NOMO-1 treated with dmso at 0.1 percent for 144 hours (cell line): Measurements from ENCODE around the gene DCTPP1.
"Not testable (repeated sequence)": the region's sequence is repeated elsewhere in the genome, so short reads cannot be mapped to it uniquely, and the experiment has no call there.

Experiments used
- DNase-seq: peaks from one replicate; lab custom pipeline; 2025; ENCODE audit not compliant: unreplicated experiment; lab: John Stamatoyannopoulos, UW

DCTPP1 gene

DNA sequence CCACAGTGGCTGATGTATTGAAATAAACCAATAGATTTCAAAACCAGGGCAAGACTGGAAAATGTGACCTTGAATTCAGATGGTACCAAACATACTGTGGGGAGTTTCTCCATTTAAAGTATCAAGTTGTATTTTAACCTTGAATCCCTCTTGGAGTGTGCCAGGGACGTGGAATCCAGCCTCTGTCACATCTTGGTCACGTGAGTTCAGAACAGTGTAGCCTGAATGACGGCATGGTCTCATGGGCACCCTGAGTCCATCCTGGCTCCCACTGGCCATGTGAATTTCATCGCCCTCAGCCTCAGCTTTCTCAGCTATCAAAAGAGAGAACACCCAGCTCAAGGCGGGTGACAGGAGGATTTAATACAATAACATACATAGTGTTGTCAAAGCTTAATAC, 15.7 kb downstream of the DCTPP1 start:
- no peak for DNase-seq

DNA sequence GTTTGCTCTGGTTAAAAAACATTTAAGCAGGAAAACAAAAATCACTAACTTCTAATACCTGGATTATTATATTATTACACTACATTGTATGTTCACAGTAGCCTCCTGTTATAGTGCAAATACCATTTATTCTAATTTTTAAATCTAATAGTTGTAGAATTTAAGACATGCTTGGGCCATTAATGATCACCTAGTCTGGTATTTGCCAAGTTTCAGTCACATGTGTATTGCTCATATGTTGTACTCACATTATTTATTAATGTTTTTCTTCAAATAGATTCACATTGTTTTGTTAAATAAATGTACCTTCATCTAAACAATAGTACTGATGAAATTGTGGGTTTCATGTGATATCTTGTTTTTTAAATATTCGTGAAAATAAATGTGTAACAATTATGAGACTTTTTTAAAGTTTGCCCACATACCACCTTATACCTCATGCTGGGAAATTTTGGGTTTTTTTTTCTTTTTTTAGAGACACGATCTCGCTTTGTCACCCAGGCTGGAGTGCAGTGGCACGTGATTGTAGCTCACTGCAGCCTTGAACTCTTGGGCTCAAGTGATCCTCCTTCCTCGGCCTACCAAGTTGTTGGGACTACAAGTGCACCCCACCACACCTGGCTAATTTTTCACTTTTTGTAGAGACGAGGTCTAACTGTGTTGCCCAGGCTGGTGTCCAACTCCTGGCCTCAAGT, 16.6 kb downstream of the DCTPP1 start:
- no peak for DNase-seq

DNA sequence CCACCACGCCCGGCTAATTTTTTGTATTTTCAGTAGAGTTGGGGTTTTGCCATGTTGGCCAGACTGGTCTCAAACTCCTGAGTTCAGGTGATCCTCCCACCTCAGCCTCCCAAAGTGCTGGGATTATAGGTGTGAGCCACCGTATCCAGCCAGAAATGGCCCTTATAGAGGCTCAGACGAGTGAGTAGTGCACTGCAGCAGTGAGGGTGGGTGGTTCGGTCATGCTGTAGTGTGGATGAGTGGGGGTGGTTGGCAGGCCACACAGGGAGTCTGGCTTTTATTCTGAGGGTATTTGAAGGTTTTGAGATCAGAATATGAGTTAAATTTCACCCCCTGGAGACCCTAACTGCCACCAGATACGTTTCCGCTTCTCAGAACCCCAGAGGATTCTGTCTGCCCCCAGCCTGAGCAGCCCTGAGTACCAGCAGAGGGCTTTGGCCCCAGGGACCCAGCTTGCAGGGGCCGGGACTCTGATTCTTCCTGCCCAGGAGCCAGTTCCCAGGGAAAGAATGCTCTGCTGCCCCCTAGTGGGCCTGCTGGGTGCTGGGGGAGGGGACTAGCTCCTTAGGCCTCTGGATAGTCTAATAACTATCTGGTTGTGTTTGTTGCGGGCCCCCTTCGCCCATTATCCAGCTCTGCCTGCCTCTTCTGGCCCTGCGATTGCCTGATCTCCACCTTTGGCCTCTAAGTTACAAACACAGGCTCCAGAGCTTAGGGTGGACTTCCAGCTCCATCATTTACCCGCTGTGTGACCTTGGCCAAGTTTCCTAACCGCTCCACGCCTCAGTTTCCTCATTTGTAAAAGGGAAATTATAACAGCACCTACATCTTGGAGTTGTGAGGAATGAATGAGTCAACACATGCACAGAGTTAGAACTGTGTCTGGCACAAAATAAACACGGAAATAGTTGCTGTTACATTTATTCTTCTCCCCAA, 20.4 kb downstream of the DCTPP1 start:
- peak; percentile 73 for DNase-seq

DNA sequence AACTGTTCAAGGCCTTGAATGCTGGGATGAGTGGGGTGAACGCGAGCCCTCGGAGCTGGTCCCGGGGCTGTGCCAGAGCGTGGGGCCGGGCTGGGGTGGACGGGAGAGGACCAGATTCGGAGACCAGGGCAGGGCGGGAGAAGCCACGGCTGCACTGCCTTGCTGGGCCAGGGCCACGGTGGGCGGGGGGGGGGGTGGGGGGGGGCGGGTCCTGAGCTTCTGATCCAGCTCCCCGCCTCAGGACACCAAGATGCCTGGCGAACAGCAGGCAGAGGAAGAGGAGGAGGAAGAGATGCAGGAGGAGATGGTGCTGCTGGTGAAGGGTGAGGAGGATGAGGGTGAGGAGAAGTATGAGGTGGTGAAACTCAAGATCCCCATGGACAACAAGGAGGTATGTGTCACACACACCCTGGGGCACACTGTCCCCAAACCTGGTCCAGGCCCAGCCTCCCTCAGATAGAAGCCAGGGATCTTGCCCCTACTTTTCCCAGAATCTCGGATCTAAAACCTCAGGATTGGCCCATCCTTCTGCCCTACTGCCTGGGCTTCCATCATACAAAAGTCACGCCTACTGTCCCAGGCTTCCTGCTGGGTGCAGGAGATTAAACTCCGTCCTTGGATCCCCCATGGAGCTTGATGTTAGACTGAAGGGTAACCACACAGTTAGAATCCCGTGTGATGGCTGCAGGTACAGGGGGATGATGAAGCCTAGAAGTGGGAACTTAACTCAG, 21.9 kb downstream of the DCTPP1 start:
- no peak for DNase-seq

DNA sequence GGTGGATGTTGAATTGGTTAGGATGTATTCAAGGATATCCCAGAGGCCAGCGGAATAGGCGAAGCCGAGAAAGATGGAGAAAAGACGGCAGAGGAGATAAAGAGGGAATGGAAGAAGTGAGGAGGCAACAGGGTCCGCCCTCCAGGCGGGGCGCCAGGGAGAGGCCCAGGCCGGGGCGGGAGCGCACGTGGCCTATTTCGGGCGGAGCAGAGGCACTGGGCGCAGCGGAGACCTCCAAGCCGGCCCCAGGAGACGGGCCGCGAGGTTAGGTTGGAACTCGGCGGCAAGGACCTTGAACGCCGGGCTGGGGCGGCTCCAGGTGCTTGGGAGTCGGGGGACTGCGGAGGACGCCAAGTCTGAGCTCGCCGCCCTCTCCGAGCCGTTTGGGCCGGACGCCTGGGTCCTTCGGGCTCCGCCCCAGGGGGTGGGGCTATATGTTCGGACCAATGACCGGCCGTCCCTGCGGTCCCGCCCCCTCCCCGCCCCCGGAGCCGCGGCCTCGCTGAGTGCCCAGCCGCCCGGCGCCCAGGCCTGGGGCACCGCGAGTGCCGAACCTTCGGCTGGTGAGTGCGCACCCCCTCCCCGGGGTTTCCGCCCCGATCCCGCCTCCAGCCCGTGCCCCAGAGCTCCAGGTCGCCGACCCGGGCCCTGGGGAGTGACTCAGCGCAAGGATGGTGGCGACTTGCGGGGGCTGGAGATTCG, 22.6 kb downstream of the DCTPP1 start, which contains the start of gene ZNF771:
Gene ZNF771, plus strand, starts transcription at position 505 of the 702 bp plus-strand sequence. CDS start 448 bp downstream, outside the sequence.
- peak; percentile 76 for DNase-seq

DNA sequence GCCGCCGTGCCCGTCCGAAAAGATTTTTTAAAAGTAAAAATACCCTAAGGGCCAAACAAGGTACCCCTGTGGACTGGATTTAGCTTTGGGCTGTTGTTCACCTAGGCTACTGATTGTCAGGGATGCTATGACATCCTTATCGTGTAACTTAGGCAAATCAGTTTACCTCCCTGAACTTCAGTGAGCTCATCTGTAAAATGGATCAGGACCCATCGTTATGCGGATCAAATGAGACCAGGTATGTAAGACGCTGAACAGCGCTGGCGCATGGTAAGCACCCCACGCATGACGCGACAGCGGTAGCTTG, 23.1 kb downstream of the DCTPP1 start:
- DNase-seq, result no peak

DNA sequence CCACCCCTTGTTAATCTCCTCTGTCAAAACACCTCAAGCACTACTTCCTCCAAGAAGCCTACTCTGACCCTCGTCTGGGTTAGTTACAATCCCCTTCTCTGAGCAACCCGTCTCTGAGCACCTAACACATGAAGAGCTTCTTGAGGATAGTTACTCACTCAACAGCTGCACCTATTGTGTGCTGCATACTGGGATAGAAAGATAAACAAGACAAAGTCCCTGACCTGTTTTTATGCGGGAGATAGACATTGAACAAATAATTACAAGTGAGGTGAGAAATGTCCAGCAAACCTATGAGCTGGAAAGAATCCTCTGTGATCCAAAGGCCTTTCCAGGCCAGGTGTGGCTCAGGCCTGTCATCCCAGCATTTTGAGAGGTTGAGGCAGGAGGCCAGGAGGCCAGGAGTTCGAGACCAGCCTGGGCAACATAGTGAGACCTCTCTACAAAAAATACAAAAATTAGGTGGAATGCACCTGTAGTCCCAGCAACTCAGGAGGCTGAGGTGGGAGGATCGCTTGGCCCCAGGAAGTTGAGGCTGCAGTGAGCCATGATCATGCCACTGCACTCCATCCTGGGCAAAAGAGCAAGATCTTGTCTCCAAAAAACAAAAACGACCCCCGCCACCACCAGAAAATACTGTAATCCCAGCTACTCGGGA, 27.9 kb downstream of the DCTPP1 start:
- DNase-seq, result no peak

DNA sequence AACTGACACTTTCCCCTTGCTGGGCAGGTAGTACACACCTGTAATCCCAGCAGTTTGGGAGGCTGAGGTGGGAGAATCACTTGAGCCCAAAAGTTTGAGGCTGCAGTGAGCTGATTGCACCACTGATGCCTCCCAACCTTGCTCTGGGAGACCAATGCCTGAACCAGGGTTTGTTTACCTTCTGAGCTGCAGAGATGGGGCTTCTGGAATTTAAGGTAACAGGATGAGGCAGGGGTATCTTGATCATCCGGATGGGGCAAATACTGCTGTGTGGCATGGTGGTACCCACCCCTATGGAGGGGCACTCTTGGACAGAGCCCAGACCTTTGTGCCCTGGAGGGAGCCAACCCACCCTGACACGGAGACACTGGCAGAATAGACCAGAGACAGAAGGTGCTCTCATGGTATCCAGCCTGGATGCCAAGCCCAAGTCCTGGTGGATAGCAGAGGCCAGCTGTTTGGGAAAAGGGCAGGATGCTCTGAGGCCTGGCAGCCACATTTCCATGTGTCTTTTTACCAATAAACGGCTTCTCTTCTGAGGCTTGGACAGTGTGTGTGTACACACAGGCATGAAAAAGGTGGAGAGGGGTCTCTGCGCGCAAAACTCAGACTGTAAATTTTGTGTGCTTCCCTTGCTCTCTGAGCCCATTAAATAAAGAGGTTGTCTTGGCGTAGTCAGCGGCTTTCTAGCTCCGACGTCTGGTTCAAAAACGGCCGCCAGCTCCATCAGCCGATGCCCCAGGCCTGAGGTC, 30.2 kb downstream of the DCTPP1 start:
- DNase-seq, result no peak

DNA sequence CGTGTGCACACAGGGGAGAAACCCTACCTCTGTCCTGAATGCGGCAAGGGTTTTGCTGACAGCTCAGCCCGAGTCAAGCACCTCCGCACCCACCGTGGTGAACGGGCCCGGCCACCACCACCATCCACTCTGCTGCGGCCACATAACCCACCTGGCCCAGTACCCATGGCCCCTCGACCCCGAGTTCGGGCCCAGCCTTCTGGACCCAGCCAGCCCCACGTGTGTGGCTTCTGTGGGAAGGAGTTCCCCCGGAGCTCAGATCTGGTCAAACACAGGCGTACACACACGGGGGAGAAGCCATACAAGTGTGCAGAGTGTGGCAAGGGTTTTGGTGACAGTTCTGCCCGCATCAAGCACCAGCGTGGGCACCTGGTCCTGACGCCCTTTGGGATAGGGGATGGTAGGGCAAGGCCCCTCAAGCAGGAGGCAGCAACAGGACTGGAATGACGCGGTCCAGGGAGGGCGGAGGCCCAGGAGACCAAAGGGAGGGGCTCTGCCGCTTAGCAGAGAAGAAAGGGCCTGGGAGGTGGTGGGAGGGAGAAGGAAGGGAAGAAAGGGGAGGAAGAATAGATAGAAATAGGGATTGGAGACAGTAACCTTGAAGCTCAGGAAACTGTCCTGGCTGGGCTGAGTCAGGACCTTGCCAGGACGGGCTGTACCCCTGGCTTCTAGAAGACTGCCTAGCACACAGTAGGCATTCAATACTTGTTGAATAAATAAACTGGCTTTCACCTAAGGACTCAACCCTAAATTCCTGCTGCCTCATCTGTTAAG, 31.0 kb downstream of the DCTPP1 start:
- DNase-seq, result no peak

DNA sequence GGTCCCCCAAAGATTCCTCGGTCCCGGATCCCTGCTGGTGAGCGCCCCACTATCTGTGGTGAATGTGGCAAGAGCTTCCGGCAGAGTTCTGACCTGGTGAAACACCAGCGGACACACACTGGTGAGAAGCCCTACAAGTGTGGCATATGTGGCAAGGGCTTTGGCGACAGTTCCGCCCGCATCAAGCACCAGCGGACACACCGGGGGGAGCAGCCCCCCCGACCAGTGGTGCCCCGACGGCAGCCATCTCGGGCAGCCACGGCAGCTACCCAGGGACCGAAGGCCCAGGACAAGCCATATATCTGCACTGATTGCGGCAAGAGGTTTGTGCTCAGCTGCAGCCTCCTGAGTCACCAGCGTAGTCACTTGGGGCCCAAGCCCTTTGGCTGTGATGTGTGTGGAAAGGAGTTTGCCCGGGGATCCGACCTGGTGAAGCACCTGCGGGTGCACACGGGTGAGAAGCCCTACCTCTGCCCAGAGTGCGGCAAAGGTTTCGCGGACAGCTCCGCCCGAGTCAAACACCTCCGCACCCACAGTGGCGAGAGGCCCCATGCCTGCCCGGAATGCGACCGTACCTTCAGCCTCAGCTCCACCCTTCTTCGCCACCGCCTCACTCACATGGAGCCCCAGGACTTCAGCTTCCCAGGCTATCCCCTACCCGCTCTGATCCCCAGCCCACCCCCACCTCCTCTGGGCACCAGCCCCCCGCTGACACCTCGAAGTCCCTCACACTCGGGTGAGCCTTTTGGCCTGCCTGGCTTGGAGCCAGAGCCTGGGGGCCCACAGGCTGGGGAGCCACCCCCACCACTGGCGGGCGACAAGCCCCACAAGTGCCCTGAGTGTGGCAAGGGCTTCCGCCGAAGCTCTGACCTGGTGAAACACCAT, 31.8 kb downstream of the DCTPP1 start:
- DNase-seq, result no peak

DNA sequence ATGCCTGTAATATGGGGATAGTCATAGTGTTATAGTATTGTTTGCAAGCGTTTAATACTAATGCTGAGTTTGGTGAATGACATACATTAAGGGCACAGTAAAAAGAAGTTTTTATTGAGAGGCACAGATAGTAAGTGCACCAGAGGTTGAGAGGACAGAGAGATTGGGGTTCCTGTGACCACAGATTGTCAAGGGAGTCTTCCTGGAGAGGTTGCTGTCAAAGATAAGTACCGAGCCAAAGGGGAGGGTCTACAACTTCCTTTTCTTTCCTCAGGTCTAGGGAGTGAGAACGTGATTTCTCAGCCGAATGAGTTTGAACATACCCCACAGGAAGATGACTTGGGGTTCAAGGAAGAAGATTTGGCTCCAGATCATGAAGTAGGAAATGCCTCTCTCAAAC, 32.8 kb downstream of the DCTPP1 start:
- DNase-seq, result no peak

DNA sequence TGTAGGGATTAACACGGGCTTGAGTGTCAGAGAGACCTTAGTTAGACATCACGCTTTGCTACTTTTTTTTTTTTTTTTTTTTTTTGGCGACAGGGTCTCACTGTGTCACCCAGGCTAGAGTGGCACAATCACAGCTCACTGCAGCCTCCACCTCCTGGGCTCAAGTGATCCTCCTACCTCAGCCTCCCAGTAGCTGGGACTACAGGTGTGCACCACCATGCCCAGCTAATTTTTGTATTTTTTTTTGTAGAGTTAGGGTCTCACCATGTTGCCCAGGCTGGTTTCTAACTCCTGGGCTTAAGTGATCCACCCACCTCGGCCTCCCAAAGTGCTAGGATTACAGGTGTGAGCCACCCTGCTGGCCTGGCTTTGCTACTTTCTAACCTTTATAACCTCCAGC, 33.2 kb downstream of the DCTPP1 start:
- not testable (repeated sequence) for DNase-seq

DNA sequence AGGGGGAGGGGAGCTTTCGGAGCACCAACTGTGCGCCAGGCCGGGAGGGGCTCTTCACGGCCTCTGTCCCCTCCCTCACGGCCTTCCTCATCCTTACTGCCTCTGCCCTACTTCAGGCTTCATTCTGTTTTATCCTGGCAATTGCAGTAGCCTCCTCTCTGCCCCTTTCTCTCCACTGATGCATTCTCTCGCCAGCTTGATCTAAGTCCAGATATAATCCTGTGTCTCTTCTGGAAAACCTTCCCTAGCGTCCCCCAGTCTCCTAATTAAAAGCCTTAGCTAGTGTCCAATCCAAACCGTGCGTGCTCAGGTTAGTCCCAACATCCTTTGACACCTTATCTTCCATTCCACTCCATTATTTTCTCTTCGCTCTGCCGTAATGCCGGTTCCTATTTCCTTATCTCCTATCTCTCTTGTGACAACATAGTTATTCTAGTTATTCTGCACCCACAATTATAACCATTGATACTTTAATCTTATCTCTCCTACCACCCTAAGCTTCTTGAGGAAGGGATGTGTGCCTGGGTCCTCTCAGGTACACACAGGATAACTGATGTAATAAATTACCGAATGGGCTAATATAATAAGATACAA, 33.7 kb downstream of the DCTPP1 start:
- no peak for DNase-seq

DNA sequence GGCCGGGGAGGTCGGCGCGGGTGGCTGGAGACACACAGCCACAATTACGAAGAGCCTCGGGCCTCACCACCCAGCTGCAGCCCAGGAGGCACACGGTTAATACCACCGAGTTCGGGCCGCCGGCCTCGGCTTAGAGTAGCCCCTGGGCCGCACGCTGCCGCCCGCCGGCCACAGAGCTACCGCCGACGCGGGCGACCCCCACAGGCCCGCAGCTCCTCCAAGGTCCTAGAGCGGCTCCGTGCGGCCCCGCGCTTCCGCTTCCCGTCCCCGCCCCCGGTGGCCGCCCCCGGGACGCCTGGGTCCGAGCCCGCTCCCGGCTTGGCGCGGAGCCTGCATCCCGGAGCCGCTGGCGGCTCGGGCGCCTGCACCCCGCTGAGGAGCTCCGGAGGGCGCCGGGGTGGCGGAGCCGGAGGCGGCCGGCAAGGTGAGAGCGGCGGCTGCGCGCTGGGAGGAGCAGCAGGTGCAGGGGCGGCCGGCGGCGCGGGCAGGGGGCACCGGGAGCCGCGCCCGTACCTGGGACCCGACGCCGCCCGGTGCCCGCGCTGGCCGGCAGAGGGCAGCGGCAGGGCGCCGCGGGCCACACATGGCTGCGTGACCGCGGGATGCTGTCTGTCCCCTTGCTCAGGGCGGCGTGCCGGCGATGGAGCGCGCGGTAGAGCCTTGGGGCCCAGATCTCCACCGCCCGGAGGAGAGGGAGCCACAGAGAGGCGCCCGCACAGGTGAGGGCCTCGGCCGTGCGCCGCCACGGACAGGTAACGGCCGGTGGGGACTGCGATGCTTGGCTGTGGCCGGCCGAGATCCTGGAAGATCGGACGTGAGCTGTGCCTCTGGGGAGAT, 34.5 kb downstream of the DCTPP1 start, which contains the start of gene ZNF48:
Gene ZNF48, plus strand, starts transcription at position 266 of the 837 bp plus-strand sequence. Its CDS starts 375 bp downstream, at position 641.
- DNase-seq, result peak; percentile 84

DNA sequence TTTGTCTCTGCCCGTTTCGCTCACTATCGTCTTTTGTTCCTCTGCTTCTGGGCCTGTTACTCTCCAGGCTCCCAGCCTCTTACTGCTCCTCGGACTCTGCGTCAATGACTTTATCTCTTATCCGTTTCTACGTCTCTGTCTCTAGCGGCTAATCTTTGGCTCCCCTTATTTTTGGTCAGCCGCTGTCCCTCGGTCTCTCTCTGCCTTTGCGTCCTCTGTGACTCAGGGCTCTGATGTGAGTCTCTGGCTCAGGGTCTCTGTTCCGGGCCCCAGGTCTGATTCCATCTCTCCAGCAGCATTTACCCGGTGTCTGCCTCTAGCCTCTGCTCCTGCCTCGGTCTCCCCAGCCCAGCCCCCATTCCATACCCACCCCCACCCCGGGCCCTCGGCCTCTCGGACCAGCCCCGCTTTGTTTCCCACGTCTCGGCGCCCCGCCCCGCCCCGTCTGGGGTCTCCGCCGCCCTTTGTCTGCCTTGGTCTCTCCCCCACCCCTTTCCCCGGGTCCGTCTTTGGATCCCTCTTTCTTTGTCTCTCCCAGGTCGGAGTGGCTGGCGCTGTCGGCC, 35.2 kb downstream of the DCTPP1 start:
- DNase-seq, result no peak

DNA sequence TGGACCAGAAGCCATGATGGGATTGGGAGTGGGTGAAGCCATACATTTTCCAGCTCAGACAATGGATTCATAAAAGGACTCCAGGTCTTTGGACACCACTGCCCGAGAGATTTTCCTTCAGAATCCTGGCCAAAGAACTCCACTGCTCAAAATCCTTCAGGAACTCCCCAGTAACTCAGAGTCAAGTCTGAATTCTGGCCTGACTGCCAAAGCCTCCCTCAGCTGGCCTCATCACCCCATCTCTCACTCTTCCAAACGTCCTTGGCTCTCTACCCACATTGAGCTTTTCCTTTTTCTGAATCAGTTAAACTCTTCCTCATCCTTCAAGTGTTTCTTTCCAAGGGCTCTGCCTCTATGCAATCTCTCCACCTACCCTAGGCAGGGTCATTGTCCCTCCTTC, 46.3 kb downstream of the DCTPP1 start:
- DNase-seq, result no peak
